NCI-H2196 treated with DMSO at 0.1 percent for 48 hours (cell line): ENCODE results near the gene HOXA9.

Source experiments
- DNase-seq: peaks from one replicate; lab custom pipeline; 2025; ENCODE audit not compliant: unreplicated experiment; lab: John Stamatoyannopoulos, UW

HOXA9 gene

DNA sequence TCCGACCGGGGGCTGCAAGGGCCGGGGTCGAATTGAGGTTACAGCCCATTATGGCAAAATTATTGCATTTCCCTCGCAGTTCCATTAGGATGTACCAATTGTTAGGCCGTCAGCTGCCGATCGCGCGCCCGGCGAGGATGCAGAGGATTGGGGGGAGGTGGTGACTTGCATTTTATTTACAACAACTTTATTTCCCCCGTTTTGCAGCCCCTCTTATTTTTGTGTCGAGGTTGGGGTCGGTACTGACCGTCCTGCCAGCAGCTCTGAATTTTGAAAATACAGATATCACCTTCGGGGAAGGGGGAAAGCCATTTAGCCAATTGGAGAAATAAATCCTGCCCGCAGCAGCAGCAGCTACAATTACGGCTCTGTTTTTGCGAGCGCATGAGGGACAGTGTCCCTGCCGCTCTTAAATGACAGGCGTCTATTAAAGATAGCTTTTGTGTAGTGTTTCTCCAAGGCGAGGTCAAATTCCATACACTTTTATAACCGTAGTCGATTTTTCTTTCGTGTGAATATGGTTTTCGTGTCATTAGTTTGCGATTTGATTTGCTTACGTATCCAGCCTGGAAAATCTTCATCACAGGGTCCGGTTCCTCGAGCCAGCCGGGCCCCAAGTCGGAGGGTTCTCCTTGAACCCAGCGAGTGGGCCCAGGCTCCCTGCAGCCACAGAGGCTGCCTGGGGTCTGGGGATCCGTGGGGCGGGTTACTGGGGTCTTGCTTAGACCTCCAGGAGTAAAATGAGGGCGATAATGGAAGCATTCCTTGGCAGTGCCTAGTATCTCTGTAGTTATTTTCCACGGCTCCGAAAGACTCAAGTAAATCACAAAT is 21.2 kb downstream of the HOXA9 start:
- DNase-seq: no peak

DNA sequence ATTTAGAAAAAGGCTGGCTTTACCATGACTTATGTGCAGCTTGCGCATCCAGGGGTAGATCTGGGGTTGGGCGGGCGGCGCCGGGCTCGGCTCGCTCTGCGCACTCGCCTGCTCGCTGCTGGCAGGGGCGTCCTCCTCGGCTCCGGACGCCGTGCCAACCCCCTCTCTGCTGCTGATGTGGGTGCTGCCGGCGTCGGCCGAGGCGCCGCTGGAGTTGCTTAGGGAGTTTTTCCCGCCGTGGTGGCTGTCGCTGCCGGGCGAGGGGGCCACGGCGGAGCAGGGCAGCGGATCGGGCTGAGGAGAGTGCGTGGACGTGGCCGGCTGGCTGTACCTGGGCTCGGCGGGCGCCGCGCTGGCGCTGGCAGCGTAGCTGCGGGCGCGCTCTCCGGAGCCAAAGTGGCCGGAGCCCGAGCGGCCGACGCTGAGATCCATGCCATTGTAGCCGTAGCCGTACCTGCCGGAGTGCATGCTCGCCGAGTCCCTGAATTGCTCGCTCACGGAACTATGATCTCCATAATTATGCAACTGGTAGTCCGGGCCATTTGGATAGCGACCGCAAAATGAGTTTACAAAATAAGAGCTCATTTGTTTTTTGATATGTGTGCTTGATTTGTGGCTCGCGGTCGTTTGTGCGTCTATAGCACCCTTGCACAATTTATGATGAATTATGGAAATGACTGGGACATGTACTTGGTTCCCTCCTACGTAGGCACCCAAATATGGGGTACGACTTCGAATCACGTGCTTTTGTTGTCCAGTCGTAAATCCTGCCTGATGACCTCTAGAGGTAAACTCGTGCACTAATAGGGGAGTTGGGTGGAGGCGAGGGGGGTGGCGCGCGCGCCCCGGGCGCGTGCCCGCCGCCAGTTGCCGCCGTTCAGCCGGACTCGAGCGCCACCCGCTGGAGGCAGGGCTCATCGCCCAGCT is 22.1 kb downstream of the HOXA9 start, which contains the start of gene HOXA5:
Gene HOXA5, minus strand, starts transcription at position 659 of the 927 bp plus-strand sequence. Its CDS starts 74 bp downstream, at position 585.
- DNase-seq: peak; percentile 85

DNA sequence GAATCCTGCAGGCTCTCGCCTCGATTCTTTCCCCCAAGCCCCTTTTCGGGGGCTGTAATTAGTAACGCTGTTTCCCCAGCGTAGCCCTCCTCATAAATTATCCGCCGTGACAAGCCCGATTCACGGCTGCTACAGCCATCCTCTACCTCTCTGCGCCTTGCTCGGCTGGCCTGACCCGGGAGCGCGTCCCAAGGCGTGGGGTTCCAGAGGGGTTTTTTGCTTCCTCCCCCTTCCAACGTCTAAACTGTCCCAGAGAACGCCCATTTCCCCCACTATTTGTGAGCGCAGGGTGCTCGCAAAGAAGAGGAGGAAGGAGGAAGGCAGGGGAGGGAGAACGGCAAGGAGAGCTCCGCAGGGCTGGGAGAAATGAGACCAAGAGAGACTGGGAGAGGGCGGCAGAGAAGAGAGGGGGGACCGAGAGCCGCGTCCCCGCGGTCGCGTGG is 22.7 kb downstream of the HOXA9 start:
- no peak for DNase-seq

DNA sequence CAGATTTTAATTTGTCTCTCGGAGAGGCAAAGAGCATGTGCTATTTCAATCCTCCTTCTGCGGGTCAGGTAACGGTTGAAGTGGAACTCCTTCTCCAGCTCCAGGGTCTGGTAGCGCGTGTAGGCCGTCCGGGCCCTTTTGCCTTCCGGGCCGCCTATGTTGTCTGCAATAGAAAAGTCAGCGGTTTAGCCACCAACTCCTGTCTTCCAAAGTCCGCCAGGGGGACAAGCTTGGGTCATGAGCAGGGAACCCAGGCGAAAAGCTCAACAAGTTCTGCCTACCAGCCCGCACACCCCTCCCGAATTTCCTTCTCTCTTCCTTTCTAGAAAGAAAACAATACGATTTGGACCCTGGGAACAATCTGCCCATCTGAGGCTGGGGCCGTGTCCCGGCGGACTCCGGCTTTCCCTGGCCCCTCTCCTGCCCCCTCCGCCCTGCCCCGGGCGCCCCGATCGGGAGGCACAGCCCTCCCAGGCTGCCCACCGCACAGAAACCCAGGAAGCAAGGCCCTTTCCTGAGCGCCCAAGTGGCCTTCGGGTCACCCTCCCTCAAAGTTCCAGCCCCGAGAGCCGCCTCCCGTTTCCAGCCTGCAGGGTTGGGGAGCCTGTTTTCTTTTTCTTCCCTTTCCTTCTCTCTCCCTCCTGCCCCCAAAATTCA is 23.3 kb downstream of the HOXA9 start:
- no peak for DNase-seq

DNA sequence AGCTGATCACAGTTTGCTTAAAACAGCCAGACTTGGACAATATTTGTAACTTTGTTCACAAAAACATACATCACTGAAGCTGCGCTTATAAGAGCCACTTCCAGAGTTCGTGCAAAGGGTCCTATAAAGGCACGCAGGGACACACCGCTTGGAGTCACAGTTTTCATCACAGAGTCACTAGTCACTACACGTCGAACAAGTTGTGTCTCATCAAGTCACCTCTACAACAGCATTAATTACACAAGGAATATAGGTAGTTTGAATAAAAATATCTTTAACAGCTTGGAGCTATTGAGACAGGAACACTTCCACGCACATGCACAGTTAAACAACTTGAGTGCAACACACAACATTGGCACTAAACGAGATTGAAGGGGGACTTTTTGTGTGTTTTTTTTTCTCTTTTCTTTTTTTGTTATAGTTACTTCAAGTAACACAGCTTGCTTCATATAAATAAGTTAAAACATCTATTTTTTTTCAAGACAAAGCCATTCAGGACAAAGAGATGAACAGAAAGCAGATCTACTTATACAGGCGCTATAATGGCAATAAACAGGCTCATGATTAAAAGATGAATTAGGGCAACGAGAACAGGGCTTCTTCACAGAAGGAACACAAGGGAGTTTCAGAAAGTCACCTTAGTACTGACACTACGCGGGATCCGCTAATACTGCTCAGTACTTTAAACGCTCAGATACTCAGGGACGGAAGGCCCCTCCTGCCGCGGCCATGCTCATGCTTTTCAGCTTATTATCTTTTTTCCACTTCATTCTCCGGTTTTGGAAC is 24.0 kb downstream of the HOXA9 start:
- no peak for DNase-seq

DNA sequence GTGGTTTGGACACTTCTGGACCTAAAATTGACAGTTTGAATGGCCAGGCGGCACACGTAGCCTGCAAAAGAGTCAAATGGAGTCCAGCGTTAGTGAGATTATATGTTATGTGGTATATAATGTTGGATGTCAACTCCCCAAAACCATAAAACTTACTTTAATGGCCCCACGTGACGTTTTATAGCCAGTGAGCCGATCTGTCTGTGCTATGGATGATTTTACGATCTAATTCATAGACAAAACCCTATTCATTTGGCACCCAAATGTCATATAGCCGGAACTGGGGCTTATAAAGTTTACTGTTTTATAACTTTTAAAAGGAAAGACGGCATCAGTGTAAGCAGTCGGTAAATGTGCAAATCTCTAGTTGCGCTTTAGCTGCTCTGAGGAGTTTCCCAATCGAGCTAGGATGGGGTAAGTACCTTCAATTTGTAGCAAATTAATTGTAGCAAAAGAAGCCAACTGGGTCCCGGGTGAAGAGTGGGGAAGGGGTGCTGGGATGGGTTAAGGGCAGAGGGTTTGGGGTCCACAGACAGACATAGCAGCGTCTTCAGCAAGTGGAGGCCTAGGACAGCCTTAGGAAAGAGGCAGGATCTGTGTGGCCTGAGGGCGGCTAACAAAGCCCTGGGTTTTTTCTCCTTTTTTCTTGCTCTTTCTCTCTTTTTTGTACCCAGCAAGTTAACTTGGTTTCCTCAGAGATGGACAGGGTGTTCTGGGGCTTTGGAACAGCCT is 25.0 kb downstream of the HOXA9 start:
- DNase-seq: no peak

DNA sequence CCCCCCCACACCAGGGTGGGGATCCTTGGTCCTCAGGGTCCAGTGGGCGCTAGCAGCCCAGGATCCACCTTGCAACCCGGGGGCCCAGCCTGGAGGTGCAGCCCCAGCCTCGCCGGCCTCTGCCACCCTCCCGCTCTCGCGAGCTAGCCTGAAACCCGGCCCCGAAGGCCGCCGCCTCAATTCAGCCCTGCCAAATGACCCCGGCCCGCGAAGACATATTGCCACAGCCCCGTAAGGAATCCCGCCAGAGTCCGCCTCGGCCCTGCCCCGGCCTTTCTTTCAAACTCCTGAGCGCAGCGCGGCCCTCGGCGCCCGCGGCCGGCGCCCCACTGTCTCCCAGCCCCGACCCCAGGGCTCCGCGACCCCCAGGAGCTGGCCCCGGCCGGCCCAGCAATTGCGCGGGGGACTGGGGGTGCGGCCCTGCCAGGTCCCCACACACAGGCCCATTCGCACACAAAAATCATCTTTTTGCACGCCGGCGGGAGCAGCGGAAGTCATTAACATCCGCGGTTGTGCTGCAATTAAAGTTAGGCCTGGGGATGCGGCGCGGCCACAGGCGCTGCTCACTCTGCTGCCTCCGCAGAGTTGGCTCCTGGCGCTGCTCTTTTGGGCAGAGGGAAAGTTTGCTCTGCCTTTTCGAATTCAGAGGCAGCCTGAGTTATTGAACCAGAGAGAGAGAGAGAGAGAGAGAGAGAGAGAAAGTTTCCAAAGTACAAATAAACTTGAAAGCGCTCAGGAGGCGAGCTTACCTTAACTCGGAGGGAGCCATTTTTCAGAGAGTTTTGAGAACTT is 25.8 kb downstream of the HOXA9 start:
- no peak for DNase-seq

DNA sequence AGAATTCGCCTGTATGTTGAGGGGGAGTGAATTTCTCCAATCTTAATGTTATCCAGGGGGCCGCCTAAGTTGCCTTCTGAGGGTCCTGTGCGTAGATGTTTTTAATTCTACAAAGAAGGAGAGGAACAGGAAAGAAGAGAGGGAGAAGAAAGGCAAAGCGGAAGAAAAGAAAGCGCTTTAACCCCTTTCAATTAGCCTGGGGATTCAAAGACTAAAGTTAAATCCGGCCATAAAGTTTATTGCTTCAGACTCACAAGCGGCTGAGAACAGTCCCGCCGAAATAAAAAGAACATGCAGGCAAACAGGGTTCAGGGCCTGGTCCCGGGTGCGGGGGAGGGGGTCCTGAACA is 26.4 kb downstream of the HOXA9 start:
- DNase-seq: no peak

DNA sequence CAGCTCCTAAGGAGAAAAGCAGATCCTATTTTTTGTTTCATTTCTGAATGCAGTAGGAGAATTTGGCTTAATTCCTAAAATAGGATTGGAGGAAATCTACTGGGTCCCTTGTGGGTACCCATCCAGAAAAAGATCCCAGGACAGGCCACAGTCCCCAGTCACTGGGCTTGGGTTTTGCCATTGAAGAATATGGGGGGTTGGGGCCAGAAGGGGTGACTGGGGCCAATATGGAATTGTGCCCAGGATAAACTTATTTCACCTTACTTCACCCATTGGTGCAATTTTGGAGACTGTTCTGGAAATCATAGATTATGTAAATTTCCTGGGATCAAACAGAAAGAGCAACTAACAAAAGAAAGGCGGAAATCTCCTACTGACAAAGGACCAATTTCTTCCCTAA is 26.9 kb downstream of the HOXA9 start:
- DNase-seq: no peak

DNA sequence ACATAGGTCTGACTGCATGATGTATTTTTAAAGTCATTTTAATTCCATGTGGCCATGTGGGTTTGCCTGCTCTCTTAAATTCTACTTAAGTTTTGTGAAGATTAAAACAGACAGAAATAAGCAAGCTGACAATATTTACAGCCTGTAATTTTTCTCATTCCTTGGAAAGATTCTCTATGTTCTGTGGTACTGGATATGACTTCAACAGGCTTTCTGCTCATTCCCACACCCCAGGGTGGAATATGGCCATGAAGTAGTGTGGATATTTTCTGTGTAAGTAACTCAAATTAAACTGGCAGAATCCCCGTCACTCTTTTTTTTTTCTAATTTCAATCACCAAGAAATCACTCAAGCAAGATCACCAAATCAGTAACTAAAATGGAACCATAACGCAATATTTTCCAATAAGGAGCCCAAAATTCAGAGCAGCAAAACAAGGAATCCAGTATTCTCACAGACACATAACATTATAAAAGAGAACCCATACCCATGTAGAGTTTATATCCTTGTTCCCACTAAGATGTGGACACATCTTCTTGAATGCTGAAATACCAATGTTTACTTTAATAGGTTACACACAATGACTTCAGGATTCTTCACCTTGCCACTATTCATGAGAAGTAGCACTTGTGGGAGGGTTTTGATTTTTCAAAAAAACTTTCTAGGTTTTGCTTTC is 27.6 kb downstream of the HOXA9 start:
- DNase-seq: no peak

DNA sequence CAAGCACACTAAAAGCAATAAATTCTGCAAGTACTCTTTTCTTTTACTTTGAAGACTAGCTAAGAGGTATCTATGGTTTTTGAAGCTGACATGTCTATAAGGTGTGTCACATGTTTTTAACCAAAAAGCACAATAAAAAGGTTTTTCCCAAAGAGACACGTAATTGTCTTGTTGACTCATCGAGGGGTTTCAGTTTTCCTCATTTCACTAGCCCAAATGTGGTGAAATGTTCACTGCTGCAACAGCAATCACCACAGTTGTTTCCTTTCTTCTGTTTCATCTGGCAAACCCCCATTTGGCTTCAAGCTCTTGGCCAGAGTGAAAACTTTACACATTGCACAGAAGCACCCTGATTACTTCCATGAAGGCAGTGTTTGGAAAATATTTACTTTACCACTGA is 30.9 kb downstream of the HOXA9 start:
- no peak for DNase-seq

DNA sequence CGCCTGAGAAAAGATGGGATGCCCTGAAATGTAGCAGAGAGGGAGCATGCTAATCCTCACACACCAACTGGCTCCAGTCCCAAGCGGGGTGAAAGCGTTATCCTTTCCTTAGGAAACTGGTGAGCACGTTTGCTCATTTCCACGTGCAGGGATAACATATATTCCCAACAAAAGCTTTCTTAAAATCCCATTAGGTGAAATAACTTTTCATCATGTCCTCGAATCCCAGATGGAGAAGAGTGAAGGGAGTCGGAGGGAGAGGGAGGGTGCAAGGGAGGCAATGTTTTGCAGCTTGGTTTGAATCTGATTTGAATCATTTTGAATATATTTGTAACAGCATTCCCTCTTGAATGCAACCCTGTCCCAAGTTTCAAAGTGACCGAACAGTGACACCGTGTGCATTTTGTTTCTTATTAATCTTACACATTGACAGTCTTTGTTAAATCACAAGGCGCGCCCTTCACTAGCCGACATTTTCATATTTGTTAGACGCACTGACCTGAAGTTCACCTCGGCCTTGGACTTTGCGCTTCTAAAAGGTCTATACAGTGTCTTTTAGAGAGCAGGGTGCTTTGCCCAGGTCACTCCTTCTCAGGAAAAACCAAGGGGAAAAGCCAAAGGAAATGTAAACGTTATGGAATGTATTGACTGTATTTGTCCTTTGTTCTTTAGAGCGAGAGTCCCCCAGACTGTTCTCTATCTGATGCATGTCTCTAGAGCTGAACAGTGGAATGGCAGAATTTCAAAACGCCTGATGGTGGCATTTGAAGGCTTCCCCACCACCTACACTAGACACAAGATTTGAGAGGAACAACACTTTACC is 31.7 kb downstream of the HOXA9 start:
- DNase-seq: no peak

DNA sequence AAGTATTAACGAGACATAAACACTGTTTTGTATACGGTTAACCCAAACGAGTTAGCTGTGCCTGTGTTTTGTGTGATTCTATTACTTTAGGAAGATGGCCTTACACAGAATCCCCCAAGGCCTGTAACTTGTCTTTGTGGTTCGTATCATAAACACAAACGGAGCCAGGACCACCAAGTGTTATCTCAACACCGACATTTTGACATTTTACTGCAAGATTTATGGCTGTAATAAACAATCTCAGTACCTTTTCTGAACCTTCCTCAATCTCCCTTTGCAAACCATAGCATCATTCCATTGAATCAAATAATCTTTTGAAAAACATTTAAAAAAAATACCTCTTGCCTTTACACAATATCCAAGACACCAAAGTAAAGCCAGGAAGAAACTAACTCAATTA is 32.4 kb downstream of the HOXA9 start:
- DNase-seq: no peak

DNA sequence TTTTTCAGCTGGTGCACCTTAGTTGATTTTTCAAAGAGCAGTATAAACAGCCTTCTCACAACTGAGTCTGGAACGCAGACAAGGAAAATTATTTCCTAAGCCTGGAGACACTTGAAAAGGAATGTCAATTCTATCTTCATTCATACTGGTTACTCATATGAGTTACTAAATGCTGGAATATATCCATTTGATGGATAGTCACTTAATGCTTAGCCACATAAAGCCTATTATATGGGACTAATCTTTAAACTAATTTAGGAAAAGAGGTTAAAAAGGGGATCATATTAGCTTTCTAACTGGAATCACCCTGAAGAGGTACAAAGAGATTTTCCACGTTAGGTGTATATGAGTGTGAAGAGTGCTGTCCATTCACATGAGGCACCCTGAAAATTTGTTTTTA is 33.1 kb downstream of the HOXA9 start:
- no peak for DNase-seq

DNA sequence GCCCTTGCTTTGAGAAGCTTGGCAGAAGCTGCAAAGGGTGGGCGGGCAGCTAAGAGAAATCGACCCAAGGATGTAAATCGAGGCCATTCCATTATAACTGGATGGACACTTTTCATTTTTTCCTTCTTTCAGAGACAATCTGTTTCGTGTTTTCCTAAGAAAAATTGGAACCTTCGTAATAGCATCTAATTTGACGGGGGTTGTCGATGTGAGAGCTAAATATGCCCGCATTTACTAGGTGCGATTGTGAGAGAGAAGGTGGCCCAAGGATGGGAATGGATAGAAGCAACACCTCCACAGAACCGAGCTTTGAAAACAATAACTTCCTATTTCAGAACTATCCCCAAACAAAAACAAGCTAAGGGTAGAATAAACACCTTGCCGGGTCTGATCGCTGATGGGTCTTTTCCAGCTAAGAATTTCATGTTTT is 33.9 kb downstream of the HOXA9 start:
- DNase-seq: no peak

DNA sequence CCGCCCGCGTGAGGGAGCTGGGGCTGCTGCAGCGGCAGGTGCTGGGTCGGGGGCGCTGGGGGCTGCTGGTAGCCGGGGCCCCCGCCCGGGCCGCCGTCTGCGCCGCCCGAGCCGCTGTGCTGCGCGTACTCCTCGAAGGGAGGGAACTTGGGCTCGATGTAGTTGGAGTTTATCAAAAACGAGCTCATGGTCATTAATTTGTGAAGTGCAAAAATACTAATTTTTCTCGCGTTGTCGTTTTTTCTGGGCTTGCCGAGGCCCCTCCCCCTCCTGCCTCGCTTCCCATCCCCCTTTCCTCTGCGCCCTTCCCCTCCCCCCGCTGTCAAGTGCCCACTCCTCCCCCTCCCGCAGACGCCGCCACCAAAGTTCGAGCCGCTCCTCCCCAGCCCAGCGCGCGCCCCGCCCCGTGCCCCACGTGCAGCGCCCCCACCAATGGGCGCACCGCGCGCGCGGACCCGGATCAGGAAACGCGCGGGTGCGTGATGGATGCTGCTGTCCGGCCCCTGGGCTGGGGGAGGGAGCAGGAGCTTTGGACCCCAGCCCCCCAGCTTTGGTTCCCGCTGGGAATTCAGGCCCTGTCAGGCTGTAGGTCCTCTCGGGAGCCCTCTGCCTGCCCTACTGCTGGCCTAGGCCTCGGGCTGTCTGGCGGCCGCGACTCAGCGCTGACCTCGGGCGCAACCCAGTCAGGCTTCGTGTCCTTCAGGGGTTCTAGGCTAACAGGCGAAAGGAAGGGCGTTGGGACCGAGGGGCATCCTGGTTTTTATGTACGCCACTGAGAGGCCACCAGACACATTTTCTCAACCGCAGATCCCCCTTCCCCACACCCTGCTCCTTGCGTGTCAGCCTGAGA is 34.6 kb downstream of the HOXA9 start, which contains the start of gene HOXA4:
Gene HOXA4, minus strand, starts transcription at position 218 of the 850 bp plus-strand sequence. Its CDS starts 24 bp downstream, at position 194.
- peak; percentile 55 for DNase-seq
